Adrenal gland (tissue), 19 donors: Measurements from ENCODE around the gene NMNAT1. TPM values are rescaled to one million over a fixed set of nuclear protein-coding genes. Genes with fewer than 3 reads are reported as not detected.

Source experiments
- DNase-seq, 7 donors: peaks; one replicate each; pipeline ENCODE4 v3.0.0-alpha.2; 2019 to 2020
- H3K27ac ChIP-seq, 5 donors: fragments of 200-600 bp; sonication (generic) in 4 of 5; 1 replicate in 3 of 5; 2 replicates in 2 of 5; pipeline versions ENCODE4 v1.5.1 to v1.8.0; 2016 to 2020; ENCODE audit warnings: mild to moderate bottlenecking in 1 of 5
- H3K27me3 ChIP-seq: fragments of 200-600 bp; 2 replicates; pipeline ENCODE4 v1.8.0; 2021
- H3K36me3 ChIP-seq, 2 donors: fragments of 200-600 bp; replicated peaks in 1 of 2; 1 replicate in 1 of 2; 2 replicates in 1 of 2; pipeline versions ENCODE4 v1.5.1 to v1.8.0; 2018 to 2022
- H3K4me1 ChIP-seq, 2 donors: fragments of 200-600 bp; replicated peaks in 1 of 2; 1 replicate in 1 of 2; 2 replicates in 1 of 2; pipeline versions ENCODE4 v1.5.1 to v1.8.0; 2018 to 2021
- H3K4me3 ChIP-seq, 4 donors: fragments of 200-600 bp; sonication (generic) in 3 of 4; one replicate each; pipeline ENCODE4 v1.5.1; 2016 to 2018
- H3K9me3 ChIP-seq, 3 donors: fragments of 200-600 bp; sonication (generic) in 1 of 3; replicated peaks in 1 of 3; 1 replicate in 2 of 3; 2 replicates in 1 of 3; pipeline versions ENCODE4 v1.5.1 to v1.8.0; 2016 to 2021
- CTCF ChIP-seq, 6 experiments: fragments of 450-650 bp in 4 of 6; fragments of 200-600 bp in 2 of 6; sonication (generic) in 1 of 6; IDR thresholded peaks; 1 replicate in 5 of 6; 2 replicates in 1 of 6; pipeline versions ENCODE4 v1.5.1 to v1.8.0; 2016 to 2021; ENCODE audit warnings: antibody characterized with exemption in 6 of 6, mild to moderate bottlenecking in 2 of 6, moderate library complexity in 1 of 6
- POLR2A ChIP-seq, 2 donors: fragments of 450-650 bp; IDR thresholded peaks; one replicate each; pipeline ENCODE4 v1.6.1; 2017; ENCODE audit warnings: antibody characterized with exemption in 2 of 2, mild to moderate bottlenecking in 2 of 2, moderate library complexity in 1 of 2
- WGBS, 4 donors: extraction: QIAGEN DNeasy Blood & Tissue Kit in 2 of 4; methylation state at CpG; one replicate each; pipeline versions ENCODE4 v1.1.5 to v1.1.7; 2013 to 2017; 5-methylcytosine and 5-hydroxymethylcytosine counted together
- intact Hi-C, 2 donors: fragments of 100-400 bp; cut with DNase I; formaldehyde crosslinking; loops; one replicate each; pipeline versions ENCODE4 v1.14.1 to v1.15.0; 2022 to 2023
- long read RNA-seq, 10 donors: library from polyadenylated mRNA in 3 of 10; unstranded in 2 of 10; stranded (forward) in 1 of 10; transcript quantifications; one replicate each; pipeline ENCODE4 v2.0.0 and lab custom pipeline, GENCODE V29; 2021 to 2026
- polyA plus RNA-seq, 3 donors: library from polyadenylated mRNA; stranded (reverse); fragments of 200-250 nt in 2 of 3; fragments of 350-450 nt in 1 of 3; fragmentation: Illumina TruSeq in 1 of 3; extraction: RNeasy Lipid Tissue Mini Kit (QIAGEN cat#74804) in 1 of 3; gene quantifications; one replicate each; pipeline ENCODE4 v1.2.3, GENCODE V29; 2013 to 2014
- total RNA-seq, 9 donors: library from RNA; depleted of rRNA in 4 of 9; stranded (reverse); fragments of >200 nt in 4 of 9; fragments of 120-200 nt in 1 of 9; fragmentation: NEBNext Ultra II Directional in 1 of 9; extraction: Animal tissue kit (Norgen Biotek cat#: 25700) in 1 of 9; gene quantifications; one replicate each; pipeline versions ENCODE4 v1.1.0 to v1.2.4, GENCODE V29; 2013 to 2023
- donor health status: healthy with polysubstance abuse.
- donor health status: Bipolar disorder and iron deficiency.
- donor health status: DM: yes; HTN: yes; CAD: no.
- donor health status: DM: no; HTN: no; CAD: no.
- donor health status: DM: no; HTN: no; CAD: no.
- donor health status: DM: yes; HTN: yes; CAD: no.

Gene NMNAT1
- total RNA-seq (10 to 100 TPM in 7 of 9 donors, 1 to 10 TPM in 2; 7.5 to 27.1 (median 13.3) TPM), polyA plus RNA-seq (10 to 100 TPM in 1 of 3 donors, 1 to 10 TPM in 2; 5.6 to 19.7 (median 8.1) TPM)
- long read RNA-seq, donor 1, transcript NMNAT1-201 (5 exons, 3,781 nt): major isoform, 7 of 7 reads
- long read RNA-seq, donor 1, partial matches to known transcripts: 0 of 7 reads
- long read RNA-seq, donor 1, other reads (novel, unspliced or antisense): 0 of 7 reads
- long read RNA-seq, donor 2, transcript NMNAT1-201 (5 exons, 3,781 nt): major isoform, 5 of 6 reads
- long read RNA-seq, donor 2, partial matches to known transcripts: 0 of 6 reads
- long read RNA-seq, donor 2, other reads (novel, unspliced or antisense): 0 of 6 reads
- long read RNA-seq, donor 3, transcript NMNAT1-201 (5 exons, 3,781 nt): major isoform, 5 of 5 reads
- long read RNA-seq, donor 3, partial matches to known transcripts: 0 of 5 reads
- long read RNA-seq, donor 3, other reads (novel, unspliced or antisense): 0 of 5 reads
- long read RNA-seq, donor 4, transcript NMNAT1-201 (5 exons, 3,781 nt): major isoform, 11 of 16 reads
- long read RNA-seq, donor 4, partial matches to known transcripts: 0 of 16 reads
- long read RNA-seq, donor 4, other reads (novel, unspliced or antisense): 3 of 16 reads
- long read RNA-seq, donor 5, transcript NMNAT1-201 (5 exons, 3,781 nt): major isoform, 14 of 23 reads
- long read RNA-seq, donor 5, partial matches to known transcripts: 1 of 23 reads
- long read RNA-seq, donor 5, other reads (novel, unspliced or antisense): 4 of 23 reads
- long read RNA-seq, donor 6, partial matches to known transcripts: 0 of 7 reads
- long read RNA-seq, donor 6, other reads (novel, unspliced or antisense): 2 of 7 reads
- long read RNA-seq, donor 7, partial matches to known transcripts: 0 of 9 reads
- long read RNA-seq, donor 7, other reads (novel, unspliced or antisense): 6 of 9 reads
- long read RNA-seq, donor 8, transcript NMNAT1-201 (5 exons, 3,781 nt): major isoform, 7 of 7 reads
- long read RNA-seq, donor 8, partial matches to known transcripts: 0 of 7 reads
- long read RNA-seq, donor 8, other reads (novel, unspliced or antisense): 0 of 7 reads
- long read RNA-seq, donor 9, transcript NMNAT1-201 (5 exons, 3,781 nt): major isoform, 5 of 9 reads
- long read RNA-seq, donor 9, partial matches to known transcripts: 0 of 9 reads
- long read RNA-seq, donor 9, other reads (novel, unspliced or antisense): 0 of 9 reads
- long read RNA-seq, donor 10, partial matches to known transcripts: 0 of 2 reads
- long read RNA-seq, donor 10, other reads (novel, unspliced or antisense): 0 of 2 reads

- WGBS, 4 donors: 0 to 1% (median 0%) methylated on average over 11 to 53 of the region's 53 CpGs
- intact Hi-C loops: loop anchor here (10.0 kb wide), 1 partner anchor 68 kb away; no protein-coding TSS in a partner anchor
- peaks cover 4 to 21% of the 10 kb centered on the region in 2 donors for H3K4me1 ChIP-seq
Measured at GRCh38 chr1:9942939-9943788, at the start of gene NMNAT1, which contains the start of gene LZIC. NMNAT1 (plus strand) TSS chr1:9943475; CDS start chr1:9972074, 28,599 bp downstream. LZIC (minus strand) TSS chr1:9943391; CDS start chr1:9936619, 6,772 bp downstream.

GRCh38 chr1:9894115-9894514 lies 49.2 kb upstream of the NMNAT1 start:
- H3K36me3 ChIP-seq: no peaks in the 10 kb centered on the region
- intact Hi-C loops: no loop called here
- TF ChIP-seq POLR2A (IDR thresholded peaks at IDR 0.05): no peak
- TF ChIP-seq CTCF (IDR thresholded peaks at IDR 0.05): no peak
- H3K4me1 ChIP-seq: peaks cover 0 to 25% of the 10 kb centered on the region in 2 donors
- DNase-seq: no peak
- 94 to 98% (median 95%) methylated on average over 3 of the region's 3 CpGs for WGBS, 4 donors
- H3K27me3 ChIP-seq: no peaks in the 10 kb centered on the region
- no peak overlapping the region for H3K27ac ChIP-seq
- H3K9me3 ChIP-seq: no peaks in the 10 kb centered on the region
- no peak overlapping the region for H3K4me3 ChIP-seq

More at GRCh38 chr1:9942939-9943788, at the start of gene NMNAT1, which contains the start of gene LZIC:
- TF ChIP-seq CTCF (IDR thresholded peaks at IDR 0.05) (peak in 1 of 6 experiments; percentile 19), POLR2A (IDR thresholded peaks at IDR 0.05) (peak; percentile 89 to 96)
- H3K4me3 ChIP-seq: peak within 1 kb of the TSS; percentile 59 to 71 (median 64)
- no peaks in the 10 kb centered on the region for H3K27me3 ChIP-seq
- peaks cover 0 to 7% of the 10 kb centered on the region in 2 donors for H3K36me3 ChIP-seq
- peak; percentile 92 to 97 (median 94) for DNase-seq
- peak within 1 kb of the TSS; percentile 63 to 92 (median 86) for H3K27ac ChIP-seq
- H3K9me3 ChIP-seq: no peaks in the 10 kb centered on the region

- Histone ChIP-seq H3K4me1 (peaks cover 7 to 22% of the 10 kb centered on the region in 2 donors), H3K27me3 (no peaks in the 10 kb centered on the region), H3K27ac (peak overlapping the region in 2 of 5 donors; percentile 69 to 75), H3K36me3 (no peaks in the 10 kb centered on the region), H3K4me3 (peak overlapping the region in 1 of 4 donors; percentile 20), H3K9me3 (no peaks in the 10 kb centered on the region)
- DNase-seq: peak; percentile 36 to 78 (median 53)
- peak in 2 of 6 experiments; percentile 18 to 32 for TF ChIP-seq CTCF (IDR thresholded peaks at IDR 0.05)
- TF ChIP-seq POLR2A (IDR thresholded peaks at IDR 0.05): no peak
- intact Hi-C loops: no loop called here
- WGBS, 4 donors: 57 to 68% (median 65%) methylated on average over 16 to 18 of the region's 18 CpGs
Measured at GRCh38 chr1:9900142-9901043, 42.9 kb upstream of the NMNAT1 start.
